Spleen (tissue), 11 donors: ENCODE measurements around the gene SMIM35. TPM values are rescaled to one million over a fixed set of nuclear protein-coding genes. Genes with fewer than 3 reads are reported as not detected.

Experiments
- DNase-seq: peaks from one replicate; pipeline ENCODE4 v3.0.0-alpha.2; 2020
- H3K27ac ChIP-seq, 8 donors: fragments of 200-600 bp; sonication (generic) in 7 of 8; 1 replicate in 4 of 8; 2 replicates in 4 of 8; pipeline versions ENCODE4 v1.5.0 to v1.8.0; 2016 to 2021; ENCODE audit warnings: inconsistent platforms in 4 of 8, mild to moderate bottlenecking in 4 of 8, moderate library complexity in 1 of 8
- H3K27me3 ChIP-seq, 7 donors: fragments of 200-600 bp; sonication (generic) in 6 of 7; replicated peaks in 1 of 7; 1 replicate in 4 of 7; 2 replicates in 3 of 7; pipeline versions ENCODE4 v1.5.0 to v1.8.0; 2016 to 2021; ENCODE audit warnings: inconsistent platforms in 3 of 7, mild to moderate bottlenecking in 1 of 7
- H3K36me3 ChIP-seq, 6 donors: fragments of 200-600 bp; sonication (generic) in 5 of 6; 1 replicate in 4 of 6; 2 replicates in 2 of 6; pipeline versions ENCODE4 v1.5.0 to v1.8.0; 2016 to 2021; ENCODE audit warnings: inconsistent platforms in 2 of 6
- H3K4me1 ChIP-seq, 6 donors: fragments of 200-600 bp; sonication (generic) in 5 of 6; 1 replicate in 3 of 6; 2 replicates in 3 of 6; pipeline versions ENCODE4 v1.5.0 to v1.8.0; 2016 to 2021; ENCODE audit warnings: inconsistent platforms in 3 of 6
- H3K4me3 ChIP-seq, 8 donors: fragments of 200-600 bp; sonication (generic) in 7 of 8; 1 replicate in 4 of 8; 2 replicates in 4 of 8; pipeline versions ENCODE4 v1.5.0 to v1.8.0; 2016 to 2021; ENCODE audit warnings: inconsistent platforms in 4 of 8, mild to moderate bottlenecking in 4 of 8, moderate library complexity in 2 of 8
- H3K9me3 ChIP-seq, 8 donors: fragments of 200-600 bp; sonication (generic) in 7 of 8; 1 replicate in 4 of 8; 2 replicates in 4 of 8; pipeline versions ENCODE4 v1.5.0 to v1.8.0; 2016 to 2021; ENCODE audit warnings: inconsistent platforms in 4 of 8
- CTCF ChIP-seq, 11 experiments: fragments of 200-600 bp in 7 of 11; fragments of 450-650 bp in 4 of 11; sonication (generic) in 4 of 11; IDR thresholded peaks in 8 of 11; conservative IDR thresholded peaks in 3 of 11; 1 replicate in 7 of 11; 2 replicates in 4 of 11; pipeline versions ENCODE4 v1.4.0 to v1.8.0; 2016 to 2021; ENCODE audit warnings: antibody characterized with exemption in 11 of 11, inconsistent platforms in 4 of 11, mild to moderate bottlenecking in 1 of 11
- POLR2A ChIP-seq, 3 donors: fragments of 450-650 bp; IDR thresholded peaks; one replicate each; pipeline ENCODE4 v1.5.1; 2017; ENCODE audit warnings: antibody characterized with exemption in 3 of 3, mild to moderate bottlenecking in 1 of 3
- POLR2AphosphoS5 ChIP-seq, 3 donors: sonication (generic); formaldehyde crosslinking; IDR thresholded peaks; one replicate each; pipeline ENCODE4 v1.5.1; 2017; ENCODE audit warnings: antibody characterized with exemption in 3 of 3
- WGBS, 5 donors: extraction: QIAGEN DNeasy Blood & Tissue Kit in 3 of 5; methylation state at CpG; one replicate each; pipeline versions ENCODE4 v1.1.5 to v1.1.7; 2013 to 2018; 5-methylcytosine and 5-hydroxymethylcytosine counted together
- intact Hi-C: fragments of 100-400 bp; cut with DNase I; formaldehyde crosslinking; loops from one replicate; pipeline ENCODE4 v1.15.0; 2023; ENCODE audit warnings: low total_unique reads
- polyA plus RNA-seq, 3 donors: library from polyadenylated mRNA; stranded (reverse); fragments of 200-250 nt; gene quantifications; one replicate each; pipeline ENCODE4 v1.2.1, GENCODE V29; 2013
- total RNA-seq, 7 donors: library from RNA; depleted of rRNA in 3 of 7; stranded (reverse); fragments of >200 nt in 3 of 7; fragmentation: NEBNext Ultra II Directional in 4 of 7; extraction: Animal tissue kit (Norgen Biotek cat#: 25700) in 4 of 7; gene quantifications; one replicate each; pipeline versions ENCODE4 v1.1.0 to v1.2.1, GENCODE V29; 2016 to 2021
- donor health status: healthy with polysubstance abuse.
- donor health status: DM: no; HTN: no; CAD: no; lungs with moderate emphysema.
- donor health status: DM: no; HTN: no; CAD: no.
- donor health status: Bipolar disorder and iron deficiency.
- donor health status: healthy.
- donor health status: DM: no; HTN: no; CAD: no.
- donor health status: DM: yes; HTN: yes; CAD: no.

SMIM35 gene
- total and polyA plus RNA-seq, 10 donors, result 0.16 to 1.3 (median 0.39) TPM

GRCh38 chr11:118073554-118073953 is 13.2 kb downstream of the SMIM35 start:
- Histone ChIP-seq H3K4me1 (no peaks in the 10 kb centered on the region), H3K27me3 (peaks cover 0 to 13% (median 0%) of the 10 kb centered on the region in 7 donors), H3K36me3 (no peaks in the 10 kb centered on the region), H3K27ac (no peak overlapping the region), H3K4me3 (no peak overlapping the region), H3K9me3 (no peaks in the 10 kb centered on the region)
- TF ChIP-seq POLR2AphosphoS5 (IDR thresholded peaks at IDR 0.05), result no peak
- TF ChIP-seq POLR2A (IDR thresholded peaks at IDR 0.05), result no peak
- no peak for TF ChIP-seq CTCF (IDR thresholded peaks at IDR 0.05 in 8 of 11, conservative IDR thresholded peaks at IDR 0.05 in 3 of 11)
- 67 to 83% (median 74%) methylated on average over 7 to 9 of the region's 9 CpGs for WGBS, 5 donors
- intact Hi-C loops, result no loop called here
- no peak for DNase-seq

DNA sequence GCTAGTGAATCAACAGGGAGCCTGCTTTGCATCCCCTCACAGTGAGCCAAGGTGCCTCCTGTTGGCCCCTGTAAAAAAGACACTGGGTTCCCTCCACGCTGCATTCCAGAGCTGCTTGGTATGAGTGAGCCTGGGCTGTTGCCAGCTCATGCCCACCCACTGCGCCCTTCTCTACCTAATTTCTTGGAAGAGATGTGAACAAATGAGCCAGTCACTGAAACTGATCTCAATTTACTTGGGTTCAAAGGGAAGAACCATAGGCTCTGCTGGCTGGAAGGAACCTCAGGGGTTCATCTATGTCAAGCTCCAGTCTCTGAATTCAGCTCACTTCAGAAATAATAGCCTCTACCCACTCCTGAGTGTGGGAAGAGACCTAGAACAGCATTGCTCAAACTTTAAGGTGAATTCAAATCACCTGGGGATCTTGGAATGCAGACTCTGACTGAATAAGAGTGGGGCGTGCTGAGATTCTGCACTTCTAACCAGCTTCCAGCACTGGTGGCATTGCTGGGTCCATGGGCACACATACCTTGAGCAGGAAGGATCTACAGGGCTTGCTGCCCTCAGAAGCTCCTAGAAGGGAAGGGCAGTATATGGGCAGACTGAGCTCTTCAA is 15.2 kb downstream of the SMIM35 start:
- 72 to 97% (median 85%) methylated on average over 3 of the region's 3 CpGs for WGBS, 5 donors
- peaks cover 0 to 4% (median 0%) of the 10 kb centered on the region in 7 donors for H3K27me3 ChIP-seq
- DNase-seq, result no peak
- no peaks in the 10 kb centered on the region for H3K9me3 ChIP-seq
- no peak overlapping the region for H3K4me3 ChIP-seq
- no peaks in the 10 kb centered on the region for H3K36me3 ChIP-seq
- TF ChIP-seq CTCF (IDR thresholded peaks at IDR 0.05 in 8 of 11, conservative IDR thresholded peaks at IDR 0.05 in 3 of 11) (no peak), POLR2AphosphoS5 (IDR thresholded peaks at IDR 0.05) (no peak), POLR2A (IDR thresholded peaks at IDR 0.05) (no peak)
- no peak overlapping the region for H3K27ac ChIP-seq
- intact Hi-C loops, result no loop called here
- no peaks in the 10 kb centered on the region for H3K4me1 ChIP-seq

GRCh38 chr11:118068945-118069612 is 17.7 kb downstream of the SMIM35 start:
- intact Hi-C loops, result no loop called here
- 89 to 94% (median 92%) methylated on average over 10 of the region's 10 CpGs for WGBS, 5 donors
- Histone ChIP-seq H3K36me3 (no peaks in the 10 kb centered on the region), H3K27me3 (peaks cover 0 to 4% (median 0%) of the 10 kb centered on the region in 7 donors), H3K4me3 (no peak overlapping the region), H3K4me1 (no peaks in the 10 kb centered on the region), H3K27ac (no peak overlapping the region), H3K9me3 (no peaks in the 10 kb centered on the region)
- no peak for DNase-seq
- TF ChIP-seq POLR2A (IDR thresholded peaks at IDR 0.05) (no peak), CTCF (IDR thresholded peaks at IDR 0.05 in 8 of 11, conservative IDR thresholded peaks at IDR 0.05 in 3 of 11) (no peak), POLR2AphosphoS5 (IDR thresholded peaks at IDR 0.05) (no peak)

DNA sequence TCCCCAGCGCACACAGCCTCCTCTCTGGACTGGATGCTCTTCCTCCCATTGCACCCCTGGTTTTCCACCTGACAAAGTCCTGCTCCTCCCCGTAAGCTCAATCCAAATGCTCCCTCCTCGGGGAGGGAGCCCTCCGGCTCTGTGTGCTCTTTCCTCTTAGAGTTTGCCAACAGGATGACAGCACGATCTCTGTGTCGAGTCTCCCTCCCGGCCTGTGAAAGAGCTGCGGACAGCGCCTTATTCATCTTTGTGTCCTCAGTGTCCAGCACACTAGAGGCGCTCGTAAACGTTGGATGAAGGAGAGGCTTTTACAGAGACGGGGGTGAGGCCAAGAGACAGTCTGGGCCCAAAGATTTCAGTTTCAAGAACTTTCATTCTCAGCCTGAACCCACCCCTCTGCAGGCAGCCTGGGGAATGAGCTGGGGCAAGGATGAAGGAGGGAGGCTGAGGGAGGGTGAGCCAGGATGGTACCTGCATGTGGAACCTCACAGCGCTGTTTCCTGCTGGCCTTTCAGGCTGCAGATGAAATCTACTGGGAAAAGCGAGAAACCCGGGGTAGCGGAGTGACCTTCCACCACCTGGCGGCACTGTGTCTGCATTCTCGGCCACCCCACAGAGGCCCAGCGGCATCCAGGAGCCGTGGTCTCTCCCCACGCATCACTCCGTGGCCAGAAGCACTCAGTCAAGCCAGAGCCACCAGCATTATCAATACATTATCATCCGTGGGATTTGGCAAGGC is 18.4 kb downstream of the SMIM35 start:
- no peak overlapping the region for H3K27ac ChIP-seq
- TF ChIP-seq POLR2A (IDR thresholded peaks at IDR 0.05), result no peak
- TF ChIP-seq POLR2AphosphoS5 (IDR thresholded peaks at IDR 0.05), result no peak
- no peak for TF ChIP-seq CTCF (IDR thresholded peaks at IDR 0.05 in 8 of 11, conservative IDR thresholded peaks at IDR 0.05 in 3 of 11)
- H3K4me3 ChIP-seq, result no peak overlapping the region
- 73 to 82% (median 79%) methylated on average over 24 of the region's 24 CpGs for WGBS, 5 donors
- no peaks in the 10 kb centered on the region for H3K4me1 ChIP-seq
- H3K27me3 ChIP-seq, result peaks cover 0 to 4% (median 0%) of the 10 kb centered on the region in 7 donors
- intact Hi-C loops, result no loop called here
- H3K36me3 ChIP-seq, result no peaks in the 10 kb centered on the region
- no peak for DNase-seq
- H3K9me3 ChIP-seq, result no peaks in the 10 kb centered on the region
